ENCODE measurements around the gene NCKAP1. TPM values are rescaled to one million over a fixed set of nuclear protein-coding genes. Genes with fewer than 3 reads are reported as not detected.
"Not testable (repeated sequence)": the region's sequence is repeated elsewhere in the genome, so short reads cannot be mapped to it uniquely, and the experiment has no call there.

NCKAP1 gene
- total RNA-seq, 1 donor from 2014 or later, result 111 TPM

DNA sequence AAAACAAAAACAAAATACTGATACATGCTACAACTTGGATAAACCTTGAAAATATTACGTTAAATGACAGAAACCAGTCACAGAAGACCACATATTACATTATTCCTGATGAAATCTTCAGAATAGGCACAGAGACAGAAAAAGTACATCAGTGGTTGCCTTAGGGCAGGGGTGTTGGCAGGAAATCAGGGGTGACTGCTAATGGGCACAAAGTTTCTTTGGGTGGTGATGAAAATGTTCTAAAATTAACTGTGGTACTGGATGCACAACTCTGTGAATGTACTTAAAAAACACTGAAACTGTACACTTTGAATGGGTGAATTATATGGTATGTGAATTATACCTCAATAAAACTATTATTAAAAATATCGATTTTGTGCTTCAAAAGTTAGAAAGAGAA is 16.6 kb downstream of the NCKAP1 start:
- H3K36me3 Mint-ChIP-seq (ENCODE audit: insufficient read depth), result peaks cover 22% of the 10 kb centered on the region

GRCh38 chr2:183019718-183020442 is 18.4 kb downstream of the NCKAP1 start:
- Mint-ChIP-seq H3K4me1 (ENCODE audit: low read depth) (peaks cover 7% of the 10 kb centered on the region), H3K4me3 (ENCODE audit: low read depth) (no peak overlapping the region), H3K9me3 (ENCODE audit: low read depth) (peaks cover 10% of the 10 kb centered on the region), H3K36me3 (ENCODE audit: insufficient read depth) (peaks cover 26% of the 10 kb centered on the region), H3K27ac (no peak overlapping the region), H3K27me3 (no peaks in the 10 kb centered on the region)
- DNase-seq (ENCODE audit: low spot score, unreplicated experiment), result no peak
- TF ChIP-seq, protein P1, sequence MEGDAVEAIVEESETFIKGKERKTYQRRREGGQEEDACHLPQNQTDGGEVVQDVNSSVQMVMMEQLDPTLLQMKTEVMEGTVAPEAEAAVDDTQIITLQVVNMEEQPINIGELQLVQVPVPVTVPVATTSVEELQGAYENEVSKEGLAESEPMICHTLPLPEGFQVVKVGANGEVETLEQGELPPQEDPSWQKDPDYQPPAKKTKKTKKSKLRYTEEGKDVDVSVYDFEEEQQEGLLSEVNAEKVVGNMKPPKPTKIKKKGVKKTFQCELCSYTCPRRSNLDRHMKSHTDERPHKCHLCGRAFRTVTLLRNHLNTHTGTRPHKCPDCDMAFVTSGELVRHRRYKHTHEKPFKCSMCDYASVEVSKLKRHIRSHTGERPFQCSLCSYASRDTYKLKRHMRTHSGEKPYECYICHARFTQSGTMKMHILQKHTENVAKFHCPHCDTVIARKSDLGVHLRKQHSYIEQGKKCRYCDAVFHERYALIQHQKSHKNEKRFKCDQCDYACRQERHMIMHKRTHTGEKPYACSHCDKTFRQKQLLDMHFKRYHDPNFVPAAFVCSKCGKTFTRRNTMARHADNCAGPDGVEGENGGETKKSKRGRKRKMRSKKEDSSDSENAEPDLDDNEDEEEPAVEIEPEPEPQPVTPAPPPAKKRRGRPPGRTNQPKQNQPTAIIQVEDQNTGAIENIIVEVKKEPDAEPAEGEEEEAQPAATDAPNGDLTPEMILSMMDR (IDR thresholded peaks at IDR 0.05; ENCODE audit: unreplicated experiment), result no peak

More for the DNA sequence above, 16.6 kb downstream of the NCKAP1 start:
- no peaks in the 10 kb centered on the region for H3K27me3 Mint-ChIP-seq
- no peak overlapping the region for H3K4me3 Mint-ChIP-seq (ENCODE audit: low read depth)
- no peak overlapping the region for H3K27ac Mint-ChIP-seq
- DNase-seq (ENCODE audit: low spot score, unreplicated experiment), result no peak
- H3K4me1 Mint-ChIP-seq (ENCODE audit: low read depth), result peaks cover 4% of the 10 kb centered on the region
- peaks cover 7% of the 10 kb centered on the region for H3K9me3 Mint-ChIP-seq (ENCODE audit: low read depth)
- TF ChIP-seq, protein P1 (IDR thresholded peaks at IDR 0.05; ENCODE audit: unreplicated experiment), result no peak

DNA sequence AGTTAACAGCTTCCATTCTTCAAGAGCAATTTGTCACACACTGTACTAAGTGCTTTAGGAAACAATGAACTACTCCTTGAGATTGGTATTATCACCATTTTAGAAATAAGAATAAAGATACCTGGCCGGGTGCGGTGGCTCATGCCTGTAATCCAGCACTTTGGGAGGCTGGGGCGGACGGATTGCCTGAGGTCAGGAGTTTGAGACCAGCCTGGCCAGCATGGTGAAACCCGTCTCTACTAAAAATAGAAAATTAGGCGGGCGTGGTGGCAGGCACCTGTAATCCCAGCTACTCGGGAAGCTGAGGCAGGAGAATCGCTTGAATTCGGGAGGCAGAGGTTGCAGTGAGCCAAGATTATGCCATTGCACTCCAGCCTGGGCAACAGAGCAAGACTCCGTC is 20.4 kb downstream of the NCKAP1 start:
- not testable (repeated sequence) for H3K4me3 Mint-ChIP-seq (ENCODE audit: low read depth); H3K27me3 Mint-ChIP-seq; DNase-seq (ENCODE audit: low spot score, unreplicated experiment); H3K27ac Mint-ChIP-seq
- Mint-ChIP-seq H3K36me3 (ENCODE audit: insufficient read depth) (peaks cover 26% of the 10 kb centered on the region), H3K9me3 (ENCODE audit: low read depth) (peaks cover 10% of the 10 kb centered on the region), H3K4me1 (ENCODE audit: low read depth) (peaks cover 18% of the 10 kb centered on the region)

GRCh38 chr2:183014005-183014404 is 24.3 kb downstream of the NCKAP1 start:
- no peak for DNase-seq (ENCODE audit: low spot score, unreplicated experiment)
- peaks cover 10% of the 10 kb centered on the region for H3K9me3 Mint-ChIP-seq (ENCODE audit: low read depth)

DNA sequence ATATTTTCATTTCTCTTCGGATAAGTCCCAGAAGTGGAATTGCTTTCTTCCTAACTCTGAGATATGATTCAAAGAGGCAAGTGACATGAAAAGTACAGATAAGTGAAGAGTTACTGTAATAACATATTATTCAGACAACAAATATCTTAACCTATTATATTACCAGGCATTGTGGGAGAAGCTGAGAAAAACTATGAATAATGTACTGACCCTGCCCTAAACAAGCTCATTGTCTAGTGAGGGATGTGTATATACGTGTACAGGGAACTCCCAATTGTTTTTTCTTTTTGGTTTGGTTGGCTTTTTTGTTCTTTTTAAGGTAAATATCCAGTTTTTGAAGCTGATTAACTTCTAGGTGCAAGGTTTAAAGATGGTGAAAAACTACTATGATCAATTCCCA is 26.5 kb downstream of the NCKAP1 start:
- Mint-ChIP-seq H3K4me1 (ENCODE audit: low read depth) (peaks cover 20% of the 10 kb centered on the region), H3K4me3 (ENCODE audit: low read depth) (no peak overlapping the region), H3K36me3 (ENCODE audit: insufficient read depth) (peaks cover 10% of the 10 kb centered on the region), H3K27me3 (no peaks in the 10 kb centered on the region), H3K27ac (peak overlapping the region; percentile 18), H3K9me3 (ENCODE audit: low read depth) (peaks cover 5% of the 10 kb centered on the region)
- TF ChIP-seq, protein P1 (IDR thresholded peaks at IDR 0.05; ENCODE audit: unreplicated experiment), result no peak
- no peak for DNase-seq (ENCODE audit: low spot score, unreplicated experiment)

More at GRCh38 chr2:183014005-183014404, 24.3 kb downstream of the NCKAP1 start:
- TF ChIP-seq, protein P1 (IDR thresholded peaks at IDR 0.05; ENCODE audit: unreplicated experiment), result no peak
- Mint-ChIP-seq H3K4me3 (ENCODE audit: low read depth) (no peak overlapping the region), H3K36me3 (ENCODE audit: insufficient read depth) (peaks cover 16% of the 10 kb centered on the region), H3K4me1 (ENCODE audit: low read depth) (peaks cover 20% of the 10 kb centered on the region), H3K27ac (peak overlapping the region; percentile 43), H3K27me3 (no peaks in the 10 kb centered on the region)

GRCh38 chr2:183010112-183010511 is 28.1 kb downstream of the NCKAP1 start:
- H3K4me1 Mint-ChIP-seq (ENCODE audit: low read depth), result peaks cover 18% of the 10 kb centered on the region
- DNase-seq (ENCODE audit: low spot score, unreplicated experiment), result no peak
- peak overlapping the region; percentile 72 for H3K27ac Mint-ChIP-seq
- no peaks in the 10 kb centered on the region for H3K27me3 Mint-ChIP-seq
- no peaks in the 10 kb centered on the region for H3K9me3 Mint-ChIP-seq (ENCODE audit: low read depth)
- peaks cover 5% of the 10 kb centered on the region for H3K36me3 Mint-ChIP-seq (ENCODE audit: insufficient read depth)
- no peak overlapping the region for H3K4me3 Mint-ChIP-seq (ENCODE audit: low read depth)
- TF ChIP-seq, protein P1 (IDR thresholded peaks at IDR 0.05; ENCODE audit: unreplicated experiment), result no peak

All from progenitor cell of endocrine pancreas (in vitro differentiated cells).